ENCODE results near the gene FAM78A. TPM values are rescaled to one million over a fixed set of nuclear protein-coding genes. Genes with fewer than 3 reads are reported as not detected.
"Not testable (repeated sequence)": the region's sequence is repeated elsewhere in the genome, so short reads cannot be mapped to it uniquely, and the experiment has no call there.

FAM78A gene
- total RNA-seq, 1 donor from 2014 or later: 3.3 TPM

- no peak for DNase-seq (ENCODE audit: low spot score)
Measured at GRCh38 chr9:131266266-131267229, 9.8 kb downstream of the FAM78A start.

GRCh38 chr9:131264231-131264630 is 12.1 kb downstream of the FAM78A start:
- no peak for DNase-seq (ENCODE audit: low spot score)

DNA sequence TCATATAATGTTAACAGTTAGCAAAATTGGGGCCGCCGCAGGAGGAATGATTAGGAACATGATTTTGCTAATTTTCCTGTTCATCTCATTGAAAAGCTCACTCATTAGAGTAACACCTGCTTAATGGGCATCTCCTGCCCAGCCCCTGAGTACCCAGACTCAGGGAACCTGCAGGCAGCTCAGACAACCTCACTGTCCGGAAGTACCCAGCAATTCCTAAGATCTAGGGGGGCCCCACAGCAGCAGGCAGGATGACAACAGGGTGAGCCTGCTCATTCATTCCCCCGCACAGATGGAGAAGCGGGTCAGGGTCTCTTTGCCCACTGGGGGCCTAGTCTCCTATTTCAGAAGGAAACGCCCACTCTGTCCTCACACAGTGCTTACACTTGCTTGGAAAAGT is 12.6 kb downstream of the FAM78A start:
- DNase-seq (ENCODE audit: low spot score): no peak

DNA sequence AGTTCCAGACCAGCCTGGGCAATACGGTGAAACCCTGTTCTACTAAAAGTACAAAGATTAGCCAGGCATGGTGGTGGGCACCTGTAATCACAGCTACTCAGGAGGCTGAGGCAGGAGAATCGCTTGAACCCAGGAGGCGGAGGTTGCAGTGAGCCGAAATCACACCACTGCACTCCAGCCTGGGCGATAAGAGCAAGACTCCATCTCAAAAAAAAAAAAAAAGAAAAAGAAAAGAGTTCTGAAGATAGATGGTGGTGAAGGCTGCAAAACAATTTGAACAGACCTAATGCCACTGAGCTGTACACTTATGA is 13.3 kb downstream of the FAM78A start:
- DNase-seq (ENCODE audit: low spot score): not testable (repeated sequence)

GRCh38 chr9:131262327-131263032 is 13.8 kb downstream of the FAM78A start:
- no peak for DNase-seq (ENCODE audit: low spot score)

GRCh38 chr9:131260751-131261452 is 15.4 kb downstream of the FAM78A start:
- DNase-seq (ENCODE audit: low spot score): no peak

GRCh38 chr9:131259916-131260597 is 16.3 kb downstream of the FAM78A start:
- DNase-seq (ENCODE audit: low spot score): no peak

DNA sequence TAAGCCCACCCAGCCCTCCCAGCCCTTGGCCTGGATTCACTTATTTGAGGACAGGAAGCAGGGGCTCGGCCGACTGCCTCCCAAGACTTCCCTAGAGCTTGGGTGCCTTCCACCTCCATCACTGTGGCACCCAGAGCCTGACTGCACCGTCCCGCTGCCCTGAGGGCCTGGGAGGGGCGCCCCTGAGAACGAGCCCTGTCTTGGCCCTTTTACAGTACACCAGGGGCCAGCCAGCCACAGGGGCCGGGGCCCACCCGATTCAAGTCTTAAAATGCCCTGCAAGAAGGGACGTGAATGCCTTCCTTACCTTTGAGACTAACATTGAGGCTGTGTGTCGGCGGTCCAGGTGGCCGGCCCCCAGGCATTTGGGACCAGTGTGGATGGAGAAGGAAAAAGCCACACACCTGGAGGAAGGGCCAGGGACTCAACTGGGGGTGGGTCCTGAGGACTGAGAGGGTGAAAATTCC is 16.8 kb downstream of the FAM78A start:
- no peak for DNase-seq (ENCODE audit: low spot score)

DNA sequence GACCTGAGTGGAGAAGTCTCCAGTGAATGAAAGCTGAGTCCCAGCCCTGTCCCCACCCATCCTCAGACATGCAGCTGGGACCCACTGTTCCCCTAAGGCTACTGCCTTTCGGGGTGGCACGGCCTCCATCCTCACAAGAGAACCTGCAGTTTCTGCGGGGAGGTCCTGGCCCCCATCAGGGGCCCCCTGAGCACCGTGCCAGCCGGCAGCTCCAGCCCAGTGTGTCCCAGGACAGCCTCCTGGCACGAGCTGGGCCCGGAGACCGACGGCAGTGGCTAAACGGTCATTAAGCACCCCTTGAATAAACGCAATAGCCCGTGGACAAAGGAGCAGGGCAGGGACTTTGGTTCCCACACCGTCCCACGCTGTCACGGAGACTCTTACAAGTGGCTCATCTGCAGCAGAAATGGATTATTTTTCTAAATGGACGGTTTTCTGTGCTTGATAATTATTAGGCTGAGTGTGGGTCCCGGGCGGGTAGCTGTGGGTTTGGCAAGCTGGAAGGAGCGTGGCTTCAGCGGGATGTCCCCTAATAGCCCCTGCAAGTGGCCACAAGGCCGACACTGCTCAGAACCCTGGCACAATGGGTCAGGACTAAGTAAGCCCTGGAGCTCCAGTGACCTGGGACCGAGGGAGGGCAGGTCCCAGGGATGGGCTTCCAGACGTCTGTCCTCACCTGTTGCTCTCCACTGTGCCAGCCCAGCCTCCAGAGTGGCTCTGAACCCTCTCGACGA is 17.4 kb downstream of the FAM78A start:
- DNase-seq (ENCODE audit: low spot score): no peak

- no peak for DNase-seq (ENCODE audit: low spot score)
Measured at GRCh38 chr9:131258186-131258585, 18.1 kb downstream of the FAM78A start.

GRCh38 chr9:131257266-131258025 is 18.9 kb downstream of the FAM78A start:
- no peak for DNase-seq (ENCODE audit: low spot score)

DNA sequence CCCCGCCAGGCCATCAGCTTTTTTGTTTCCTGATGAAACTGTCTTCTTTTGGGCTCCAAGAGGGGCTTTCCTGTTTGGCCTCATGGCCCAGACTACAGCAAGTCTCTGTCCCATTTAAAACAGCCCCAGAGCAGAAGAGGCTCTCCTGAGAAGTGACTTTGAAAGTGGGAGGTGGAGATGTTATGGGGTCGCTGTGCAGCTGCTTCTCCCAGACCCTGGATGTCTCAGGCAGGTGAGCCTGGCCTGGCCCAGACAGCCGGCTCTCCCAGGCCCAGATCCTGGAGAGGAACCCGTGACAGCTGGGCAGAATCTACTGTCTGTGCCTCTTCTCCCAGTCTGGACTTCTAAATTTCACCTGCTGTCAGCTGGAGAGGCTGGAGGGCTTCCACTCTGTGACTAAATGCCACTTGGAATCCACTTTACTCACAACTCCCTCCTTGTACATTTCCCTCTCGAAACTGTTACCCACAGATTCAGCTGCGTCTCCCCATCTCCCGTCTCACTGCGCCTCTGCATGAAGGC is 20.6 kb downstream of the FAM78A start:
- DNase-seq (ENCODE audit: low spot score): no peak

DNA sequence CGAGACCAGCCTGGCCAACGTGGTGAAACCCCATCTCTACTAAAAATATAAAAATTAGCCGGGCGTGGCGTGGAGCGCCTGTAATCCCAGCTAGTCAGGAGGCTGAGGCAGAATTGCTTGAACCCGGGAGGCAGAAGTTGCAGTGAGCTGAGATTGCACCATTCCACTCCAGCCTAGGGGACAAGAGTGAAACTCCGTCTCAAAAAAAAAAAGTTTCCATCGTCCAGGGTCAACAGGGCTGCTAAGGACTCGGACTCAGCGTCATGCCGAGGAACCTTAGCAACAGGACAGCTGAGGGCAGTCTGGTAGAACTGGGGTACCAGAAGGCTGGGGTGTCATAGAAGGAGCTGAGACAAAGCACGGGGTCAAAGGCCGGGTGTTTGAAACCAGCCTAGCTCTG is 21.7 kb downstream of the FAM78A start:
- no peak for DNase-seq (ENCODE audit: low spot score)

GRCh38 chr9:131253891-131254491 is 22.3 kb downstream of the FAM78A start:
- DNase-seq (ENCODE audit: low spot score): no peak

DNA sequence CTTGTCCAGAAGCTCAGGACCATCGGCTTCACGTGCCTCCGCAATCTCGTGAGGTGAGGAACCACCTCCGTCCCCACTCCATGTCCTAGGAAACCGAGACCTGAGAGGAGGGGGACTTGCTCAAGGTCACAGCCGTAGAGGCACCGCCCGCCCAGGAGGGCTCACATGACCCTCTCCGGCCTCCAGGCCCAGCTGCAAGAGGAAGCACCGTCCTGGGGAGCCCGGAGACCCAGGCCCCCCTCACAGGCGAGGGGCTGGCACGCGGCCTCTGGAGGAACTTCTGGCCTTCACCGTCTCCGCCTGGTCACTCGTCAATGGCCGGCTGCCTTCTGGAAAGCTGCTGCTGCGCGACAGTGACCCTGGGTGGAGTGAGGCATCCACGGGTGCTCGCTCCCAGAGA is 24.2 kb downstream of the FAM78A start:
- no peak for DNase-seq (ENCODE audit: low spot score)

DNA sequence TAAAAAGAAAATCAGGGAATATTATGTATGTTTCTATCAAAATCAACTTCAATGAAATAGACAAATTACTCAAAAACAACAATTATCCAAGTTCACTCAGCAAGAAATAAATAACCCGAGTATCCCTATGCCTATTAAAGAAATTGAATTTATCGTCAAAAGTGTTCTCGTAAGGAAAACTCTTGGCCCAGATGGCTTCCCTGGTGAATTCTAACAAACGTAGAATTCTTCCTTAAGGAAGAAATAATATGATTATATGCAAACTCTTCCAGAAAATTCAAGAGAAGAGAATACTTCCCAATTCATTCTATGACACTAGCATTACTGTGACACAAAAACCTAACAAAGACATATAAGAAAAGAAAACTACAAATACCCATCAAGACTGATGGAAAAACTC is 29.7 kb downstream of the FAM78A start:
- DNase-seq (ENCODE audit: low spot score): no peak

GRCh38 chr9:131244331-131244730 is 32.0 kb downstream of the FAM78A start:
- DNase-seq (ENCODE audit: low spot score): not testable (repeated sequence)

GRCh38 chr9:131240047-131240921 is 36.0 kb downstream of the FAM78A start:
- DNase-seq (ENCODE audit: low spot score): no peak
